ENCODE measurements around the gene LRWD1.
"Not testable (repeated sequence)": the region's sequence is repeated elsewhere in the genome, so short reads cannot be mapped to it uniquely, and the experiment has no call there.

LRWD1 gene

DNA sequence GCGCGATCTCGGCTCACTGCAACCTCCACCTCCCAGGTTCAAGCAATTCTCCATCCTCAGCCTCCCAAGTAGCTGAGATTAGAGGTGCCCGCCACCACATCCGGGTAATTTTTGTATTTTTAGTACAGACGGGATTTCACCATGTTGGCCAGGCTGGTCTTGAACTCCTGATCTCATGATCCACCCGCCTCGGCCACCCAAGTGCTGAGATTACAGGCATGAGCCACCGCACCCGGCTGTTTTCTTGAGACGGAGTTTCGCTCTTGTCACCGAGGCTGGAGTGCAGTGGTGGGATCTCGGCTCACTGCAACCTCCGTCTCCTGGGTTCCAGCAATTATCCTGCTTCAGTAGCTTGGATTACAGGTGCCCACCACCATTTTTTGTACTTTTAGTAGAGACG, 33.5 kb downstream of the LRWD1 start:
- DNase-seq, result not testable (repeated sequence)

DNA sequence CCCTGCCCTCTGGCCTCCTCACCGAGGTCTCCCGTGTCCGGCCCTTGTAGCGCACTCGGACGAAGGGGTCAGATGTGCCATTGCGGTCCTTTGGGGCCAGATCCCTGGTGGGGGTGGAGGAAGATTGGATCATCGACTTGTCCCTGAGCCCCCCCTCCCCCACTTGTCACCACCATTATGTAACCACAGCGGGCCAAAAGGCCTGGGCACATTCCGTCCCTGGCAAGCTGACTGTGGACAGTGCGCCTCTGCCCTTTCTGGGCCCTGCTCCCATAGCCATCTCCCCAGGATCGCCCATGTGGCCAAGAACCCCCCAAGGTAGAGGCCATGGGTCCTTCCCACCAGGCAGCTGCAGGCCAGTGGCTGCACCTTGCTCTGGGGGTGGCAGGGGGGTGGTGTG, 38.4 kb downstream of the LRWD1 start:
- DNase-seq, result not testable (repeated sequence)

DNA sequence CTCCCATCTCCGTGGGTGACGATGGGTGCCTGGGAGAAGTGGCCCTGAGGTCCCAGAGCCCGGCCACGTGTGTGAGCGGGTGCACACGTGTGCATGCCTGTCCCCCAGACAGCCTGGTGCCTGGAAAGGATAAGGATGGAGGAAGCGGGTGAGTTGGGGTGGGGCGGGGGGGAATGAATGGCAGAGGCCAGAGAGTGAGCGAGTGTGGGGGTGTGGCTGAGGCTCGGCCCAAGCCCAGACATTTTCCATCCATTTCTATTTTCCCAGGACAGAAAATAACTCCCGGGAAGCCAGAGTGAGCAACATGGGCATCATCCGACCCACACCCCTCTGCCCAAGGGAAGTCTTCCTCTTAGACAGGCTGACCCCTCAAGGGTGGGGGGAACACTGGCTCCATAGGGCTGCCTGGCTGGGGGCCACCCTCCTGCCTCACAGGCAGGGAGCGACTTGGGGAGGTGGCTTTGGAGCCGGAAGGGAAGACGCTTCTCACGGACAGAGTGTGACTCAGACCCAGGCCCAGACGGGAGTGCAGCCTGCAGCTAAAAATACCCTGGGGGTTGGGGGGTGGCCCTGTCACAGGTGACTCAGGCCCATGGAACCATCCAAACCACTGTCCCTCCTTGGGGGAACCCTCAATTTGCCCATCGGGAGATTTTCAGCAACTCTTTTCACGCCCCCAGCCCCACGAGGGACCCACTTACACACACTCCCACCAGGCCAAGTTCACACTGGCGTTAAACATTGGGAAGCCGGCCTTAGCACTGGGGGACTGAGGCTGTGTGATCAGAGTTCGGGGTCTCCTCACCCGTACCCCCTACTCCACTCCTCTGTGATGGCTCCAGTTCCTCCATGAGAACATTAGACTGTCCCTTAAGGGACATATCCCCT, 40.8 kb downstream of the LRWD1 start:
- not testable (repeated sequence) for DNase-seq

DNA sequence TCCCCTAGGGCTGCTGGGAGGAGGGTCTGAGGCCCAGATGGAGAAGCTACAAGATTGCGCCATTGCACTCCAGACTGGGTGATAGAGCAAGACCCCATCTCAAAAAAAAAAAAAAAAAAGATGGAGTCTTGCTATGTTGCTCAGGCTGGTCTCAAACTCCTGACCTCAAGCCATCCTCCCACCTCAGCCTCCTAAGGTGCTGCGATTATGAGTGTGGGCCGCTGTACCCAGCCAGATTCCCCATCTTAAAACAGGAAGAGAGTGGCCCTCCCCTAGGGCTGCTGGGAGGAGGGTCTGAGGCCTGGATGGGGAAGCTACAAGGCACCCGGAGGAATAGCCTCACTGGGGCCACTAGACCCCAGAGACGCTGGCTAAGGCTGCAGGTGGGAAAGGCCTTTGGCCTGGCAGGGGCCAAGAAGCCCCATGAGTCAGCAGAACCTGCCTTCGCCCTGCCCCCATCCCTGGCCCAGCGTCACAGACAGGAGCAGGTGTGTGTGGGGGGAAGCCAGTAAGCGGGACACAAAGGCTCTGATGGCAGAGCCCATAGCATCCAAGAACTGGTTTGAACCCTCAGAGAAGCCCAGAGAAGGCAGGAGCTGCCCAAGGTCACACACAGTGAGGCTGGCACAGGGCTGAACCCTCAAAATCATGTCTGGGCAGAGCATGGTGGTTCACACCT, 42.8 kb downstream of the LRWD1 start:
- DNase-seq, result not testable (repeated sequence)

DNA sequence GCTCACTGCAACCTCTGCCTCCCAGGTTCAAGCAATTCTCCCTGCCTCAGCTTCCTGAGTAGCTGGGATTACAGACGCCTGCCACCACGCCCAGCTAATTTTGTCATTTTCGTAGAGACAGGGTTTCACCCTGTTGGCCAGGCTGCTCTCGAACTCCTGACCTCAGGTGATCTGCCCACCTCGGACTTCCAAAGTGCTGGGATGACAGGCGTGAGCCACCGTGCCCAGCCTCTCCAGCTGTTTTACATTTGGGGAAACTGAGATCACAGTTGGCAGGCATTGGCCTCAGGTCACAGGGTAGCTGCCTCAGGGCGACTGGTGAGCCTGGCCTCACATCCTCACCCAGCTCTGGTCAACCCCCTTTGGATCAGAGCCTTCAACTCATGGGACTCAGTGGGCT, 45.8 kb downstream of the LRWD1 start:
- DNase-seq, result not testable (repeated sequence)

DNA sequence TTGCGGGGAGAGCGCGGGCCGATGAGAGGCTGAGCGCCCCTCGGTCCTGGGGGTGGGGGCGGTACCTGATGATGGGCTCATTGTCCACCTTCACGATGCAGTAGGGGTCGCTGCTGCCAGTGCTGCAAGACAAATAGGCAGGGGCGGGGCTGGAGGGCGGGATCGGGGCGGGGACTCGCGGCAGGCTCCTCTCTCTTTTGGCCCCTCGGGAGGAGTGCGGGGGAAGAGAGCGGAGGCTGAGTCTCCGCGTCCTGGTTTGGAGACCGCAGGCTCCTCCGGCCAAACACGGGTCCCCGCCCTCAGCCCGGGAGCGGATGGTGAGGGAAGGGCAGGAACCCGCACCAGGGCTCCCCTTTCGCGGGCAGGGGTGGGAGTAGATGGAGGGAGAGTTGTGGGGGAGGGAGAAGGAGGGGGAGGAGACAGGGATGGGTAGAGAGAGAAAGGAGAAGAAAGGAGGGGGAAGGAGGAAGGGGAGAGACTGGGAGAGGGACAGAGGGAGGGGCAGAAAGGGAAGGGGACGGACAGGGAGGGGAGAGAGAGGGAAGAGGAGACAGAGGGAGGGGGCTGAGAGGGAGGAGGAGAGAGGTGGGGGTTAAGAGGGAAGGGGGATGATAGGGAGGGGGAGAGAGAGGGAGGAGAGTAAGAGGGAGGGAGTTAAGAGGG, 47.2 kb downstream of the LRWD1 start:
- not testable (repeated sequence) for DNase-seq

DNA sequence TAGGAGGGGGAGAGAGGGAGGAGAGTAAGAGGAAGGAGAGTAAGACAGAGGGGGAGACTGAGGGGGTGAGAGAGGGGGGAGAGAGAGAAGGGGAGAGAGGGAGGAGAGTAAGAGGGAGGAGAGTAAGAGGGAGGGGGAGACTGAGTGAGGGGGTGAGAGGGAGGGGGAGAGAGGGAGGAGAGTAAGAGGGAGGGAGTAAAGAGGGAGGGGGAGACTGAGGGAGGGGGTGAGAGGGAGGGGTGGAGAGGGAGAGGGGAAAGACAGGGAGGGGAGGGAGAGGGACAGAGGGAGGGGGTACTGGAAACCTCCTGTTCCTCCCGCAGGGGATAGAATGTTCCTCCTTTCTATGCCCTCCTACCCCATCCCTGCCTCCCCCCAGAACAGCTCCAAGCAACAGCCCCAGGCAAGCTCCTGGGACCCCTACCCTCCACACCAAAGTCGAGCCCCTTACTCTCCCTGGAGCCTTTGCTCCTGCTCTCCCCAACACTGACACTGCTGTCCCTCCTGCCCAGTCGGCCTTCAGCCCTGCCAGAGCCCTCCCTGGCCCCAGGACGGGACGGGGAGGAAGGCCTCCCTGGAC, 47.9 kb downstream of the LRWD1 start:
- peak in 1 of 2 donors; percentile 30 for DNase-seq

DNA sequence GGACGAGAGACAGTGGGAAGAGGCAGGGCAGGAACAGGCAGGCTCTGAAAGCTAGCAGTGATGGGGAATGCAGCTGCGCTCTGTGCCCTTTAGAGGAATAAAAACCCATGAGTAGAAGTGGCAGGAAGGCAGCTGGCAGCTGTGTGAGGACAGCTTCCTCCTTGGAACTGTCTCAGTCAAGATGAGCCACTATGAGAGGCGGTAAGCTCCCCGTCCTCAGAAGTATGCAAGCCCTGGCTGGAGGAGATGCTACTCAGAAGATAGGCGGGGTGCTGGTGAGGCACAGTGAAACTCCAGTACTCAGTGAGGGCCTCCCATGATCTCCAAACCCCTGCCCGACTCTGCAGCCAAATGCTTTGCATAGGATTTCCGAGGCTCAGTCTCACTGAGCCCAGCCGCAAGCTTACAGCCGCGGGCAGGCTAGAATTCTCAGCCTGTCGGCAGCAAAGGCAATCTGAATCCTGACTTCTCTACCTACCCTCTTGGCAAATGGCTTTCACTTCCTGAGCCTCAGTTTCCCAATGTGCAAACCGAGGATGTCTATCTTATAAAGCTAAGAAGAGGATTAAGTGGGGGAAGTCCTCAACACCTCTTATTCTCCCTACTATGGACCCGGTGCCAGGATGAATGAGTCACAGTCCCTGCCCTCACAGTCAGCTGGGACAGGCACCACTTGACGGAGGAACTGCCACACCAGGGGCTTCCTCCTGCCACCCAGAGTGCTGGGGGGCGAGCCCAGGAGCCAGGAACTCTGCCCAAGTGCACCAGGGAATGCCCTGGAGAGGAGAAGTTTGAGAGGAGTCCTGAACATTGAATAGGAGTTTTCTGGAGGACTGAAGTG, 50.3 kb downstream of the LRWD1 start:
- DNase-seq, result not testable (repeated sequence)

DNA sequence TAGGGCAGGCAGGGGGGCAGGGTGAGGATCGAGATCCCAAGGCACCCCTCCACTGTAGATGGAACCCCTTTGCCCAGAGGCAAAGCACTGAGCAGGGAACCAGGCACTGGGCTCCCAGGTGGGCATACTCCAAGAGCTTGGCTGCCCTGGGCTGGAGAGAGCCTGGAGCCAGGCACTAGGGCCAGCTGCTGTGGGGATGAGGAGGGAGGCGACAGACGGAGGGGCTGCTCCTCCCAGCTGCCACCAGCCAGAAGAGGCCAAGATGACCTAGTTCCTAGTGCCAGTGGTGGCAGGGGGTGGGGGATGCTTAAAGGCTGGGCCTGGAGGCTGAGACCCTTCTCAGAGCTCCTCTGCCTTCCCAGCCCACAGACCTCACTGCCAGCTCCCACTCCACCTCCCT, 51.1 kb downstream of the LRWD1 start:
- not testable (repeated sequence) for DNase-seq

DNA sequence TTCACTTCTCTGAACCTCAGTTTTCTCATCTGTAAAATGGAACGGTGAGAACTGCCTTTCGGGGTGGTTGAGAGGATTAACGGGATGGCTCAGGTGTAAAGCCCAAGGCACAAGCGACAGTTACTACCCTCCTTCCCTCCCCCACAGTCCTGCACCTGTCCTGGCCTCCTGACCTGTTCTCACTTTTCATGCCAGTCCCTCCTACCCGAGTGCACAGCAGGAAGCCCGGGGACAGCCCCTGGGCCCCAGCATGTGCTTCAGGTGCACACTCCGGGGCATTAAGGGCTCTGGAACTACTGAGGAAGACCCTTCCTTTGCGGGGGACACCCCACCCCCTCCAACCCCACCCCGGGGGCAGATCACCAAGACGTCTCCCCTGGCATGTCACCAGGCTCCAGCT, 52.2 kb downstream of the LRWD1 start:
- not testable (repeated sequence) for DNase-seq

DNA sequence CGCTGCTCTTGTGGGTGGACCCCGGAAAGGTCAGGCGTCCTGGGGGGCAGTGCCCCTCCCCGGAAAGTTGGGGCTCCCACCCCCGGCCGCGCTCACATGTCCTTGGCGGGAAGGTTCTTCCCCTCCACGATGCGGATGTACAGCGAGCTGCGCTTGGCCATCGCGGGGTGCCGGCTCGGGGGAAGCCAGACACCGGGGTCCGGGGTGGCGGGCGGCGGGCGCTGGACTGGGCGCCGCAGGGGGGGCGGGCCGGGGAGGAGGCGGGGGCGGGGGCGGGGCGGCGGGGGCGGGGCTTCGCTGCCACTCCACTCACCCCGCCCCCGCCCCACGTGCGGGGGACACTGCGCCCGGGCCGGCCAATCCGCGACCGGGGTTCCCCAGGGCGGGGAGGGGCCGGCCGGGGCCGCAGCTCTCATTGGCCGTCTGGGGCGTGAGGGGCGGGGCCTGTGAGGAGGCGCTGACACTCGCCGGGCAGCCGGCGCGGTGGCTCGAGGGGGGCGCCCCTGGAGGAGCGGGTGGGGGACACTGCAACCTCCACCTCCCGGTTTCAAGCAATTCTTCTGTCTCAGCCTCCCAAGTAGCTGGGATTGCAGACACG, 52.9 kb downstream of the LRWD1 start, which contains the start of gene RASA4B:
RASA4B (minus strand) TSS at position 228 of the 598 bp plus-strand sequence; CDS start at position 161, 67 bp downstream.
- DNase-seq, result peak in 1 of 2 donors; percentile 29

DNA sequence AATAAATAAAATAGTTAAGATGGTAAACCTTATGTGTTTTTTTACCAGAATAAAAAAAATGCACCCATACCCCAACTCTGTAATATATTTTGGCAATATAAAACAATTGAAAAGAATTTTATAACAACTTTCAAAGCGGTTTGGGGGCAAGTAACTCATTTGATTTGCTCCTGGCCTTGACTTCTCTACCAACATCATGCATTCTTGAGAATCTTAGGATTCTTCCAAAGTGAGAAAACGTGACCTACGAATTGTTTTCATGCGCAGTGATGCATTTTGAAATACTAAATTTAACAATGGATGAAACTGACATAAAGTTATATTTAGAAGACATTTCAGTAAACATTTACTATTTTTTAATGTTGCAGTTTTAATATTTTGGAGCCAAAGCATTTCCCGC, 56.0 kb downstream of the LRWD1 start:
- not testable (repeated sequence) for DNase-seq
